Stomach (tissue), 9 donors: ENCODE results near the gene KIF17. TPM values are rescaled to one million over a fixed set of nuclear protein-coding genes. Genes with fewer than 3 reads are reported as not detected.

Experiments
- DNase-seq, 2 donors: peaks; one replicate each; pipeline versions ENCODE4 v3.0.0 to v3.0.0-alpha.2; 2013 to 2019
- H3K27ac ChIP-seq, 5 donors: fragments of 200-600 bp in 4 of 5; sonication (generic) in 4 of 5; one replicate each; pipeline ENCODE4 v1.5.1; 2013 to 2019; ENCODE audit warnings: mild to moderate bottlenecking in 1 of 5, moderate library complexity in 1 of 5
- H3K27me3 ChIP-seq, 3 donors: fragments of 200-600 bp; sonication (generic); one replicate each; pipeline ENCODE4 v1.5.1; 2017 to 2019; ENCODE audit warnings: mixed run types in 1 of 3
- H3K36me3 ChIP-seq, 4 donors: fragments of 200-600 bp; sonication (generic); 1 replicate in 3 of 4; 2 replicates in 1 of 4; pipeline ENCODE4 v1.5.1; 2016 to 2019
- H3K4me1 ChIP-seq, 4 donors: fragments of 200-600 bp; sonication (generic); one replicate each; pipeline ENCODE4 v1.5.1; 2016 to 2019
- H3K4me3 ChIP-seq, 4 donors: fragments of 200-600 bp; sonication (generic) in 3 of 4; one replicate each; pipeline ENCODE4 v1.5.1; 2016 to 2019; ENCODE audit warnings: mild to moderate bottlenecking in 1 of 4
- H3K9me3 ChIP-seq, 4 donors: fragments of 200-600 bp; sonication (generic); one replicate each; pipeline ENCODE4 v1.5.1; 2016 to 2019
- CTCF ChIP-seq, 7 experiments: fragments of 450-650 bp in 4 of 7; fragments of 200-600 bp in 3 of 7; sonication (generic) in 3 of 7; IDR thresholded peaks; one replicate each; pipeline ENCODE4 v1.5.1; 2016 to 2019; ENCODE audit warnings: antibody characterized with exemption in 7 of 7, control low read depth in 2 of 7, mild to moderate bottlenecking in 1 of 7
- EP300 ChIP-seq: sonication (generic); formaldehyde crosslinking; IDR thresholded peaks from one replicate; pipeline ENCODE4 v1.6.1; 2017; ENCODE audit warnings: antibody characterized with exemption
- POLR2A ChIP-seq, 4 donors: fragments of 450-650 bp; IDR thresholded peaks; one replicate each; pipeline ENCODE4 v1.6.1; 2016; ENCODE audit warnings: antibody characterized with exemption in 4 of 4, control low read depth in 2 of 4, mild to moderate bottlenecking in 1 of 4, moderate library complexity in 1 of 4
- POLR2AphosphoS5 ChIP-seq, 3 donors: sonication (generic); formaldehyde crosslinking; IDR thresholded peaks; one replicate each; pipeline ENCODE4 v1.6.1; 2016; ENCODE audit warnings: antibody characterized with exemption in 3 of 3
- WGBS, 5 donors: extraction: QIAGEN DNeasy Blood & Tissue Kit in 3 of 5; methylation state at CpG; one replicate each; pipeline versions ENCODE4 v1.1.5 to v1.1.7; 2013 to 2018; 5-methylcytosine and 5-hydroxymethylcytosine counted together
- intact Hi-C: fragments of 100-400 bp; cut with DNase I; formaldehyde crosslinking; loops from one replicate; pipeline ENCODE4 v1.15.1; 2023; ENCODE audit warnings: low total_unique reads
- polyA plus RNA-seq, 3 donors: library from polyadenylated mRNA; stranded (reverse); fragments of 200-250 nt; gene quantifications; one replicate each; pipeline ENCODE4 v1.2.3, GENCODE V29; 2013
- total RNA-seq, 5 donors: library from RNA; depleted of rRNA; stranded (reverse); fragments of >200 nt; gene quantifications; one replicate each; pipeline versions ENCODE4 v1.1.0 to v1.2.3, GENCODE V29; 2014 to 2016
- donor health status: healthy with polysubstance abuse.
- donor health status: Bipolar disorder and iron deficiency.
- donor health status: healthy.

KIF17 gene
- total and polyA plus RNA-seq, 8 donors = 0.56 to 1.5 (median 1.3) TPM; not detected in 3

GRCh38 chr1:20729155-20729931 is 11.5 kb upstream of the KIF17 start:
- DNase-seq = no peak
- TF ChIP-seq CTCF (IDR thresholded peaks at IDR 0.05) = no peak
- no peak for TF ChIP-seq POLR2AphosphoS5 (IDR thresholded peaks at IDR 0.05)
- TF ChIP-seq POLR2A (IDR thresholded peaks at IDR 0.05) = no peak
- intact Hi-C loops = no loop called here
- Histone ChIP-seq H3K27me3 (peaks cover 0 to 55% (median 51%) of the 10 kb centered on the region in 3 donors), H3K27ac (no peak overlapping the region), H3K4me3 (no peak overlapping the region), H3K9me3 (no peaks in the 10 kb centered on the region), H3K36me3 (no peaks in the 10 kb centered on the region), H3K4me1 (peaks cover 26 to 42% (median 28%) of the 10 kb centered on the region in 4 donors)
- WGBS, 5 donors = 50 to 64% (median 53%) methylated on average over 8 to 14 of the region's 14 CpGs

- peak in 1 of 2 donors; percentile 21 for DNase-seq
These were observed 10.8 kb upstream of the KIF17 start for GRCh38 chr1:20728371-20729154.

GRCh38 chr1:20727746-20728316 is 10.0 kb upstream of the KIF17 start:
- Histone ChIP-seq H3K4me1 (peaks cover 17 to 30% (median 17%) of the 10 kb centered on the region in 4 donors), H3K36me3 (no peaks in the 10 kb centered on the region), H3K27me3 (peaks cover 0 to 55% (median 50%) of the 10 kb centered on the region in 3 donors), H3K9me3 (no peaks in the 10 kb centered on the region), H3K27ac (no peak overlapping the region), H3K4me3 (no peak overlapping the region)
- 37 to 44% (median 41%) methylated on average over 7 to 13 of the region's 13 CpGs for WGBS, 5 donors
- TF ChIP-seq CTCF (IDR thresholded peaks at IDR 0.05) = no peak
- no peak for TF ChIP-seq POLR2AphosphoS5 (IDR thresholded peaks at IDR 0.05)
- TF ChIP-seq POLR2A (IDR thresholded peaks at IDR 0.05) = no peak
- TF ChIP-seq EP300 = no peak
- intact Hi-C loops = no loop called here
- DNase-seq = peak in 1 of 2 donors; percentile 16

More at GRCh38 chr1:20728371-20729154, 10.8 kb upstream of the KIF17 start:
- intact Hi-C loops = no loop called here
- Histone ChIP-seq H3K4me3 (no peak overlapping the region), H3K4me1 (peaks cover 24 to 37% (median 25%) of the 10 kb centered on the region in 4 donors), H3K9me3 (no peaks in the 10 kb centered on the region), H3K27ac (no peak overlapping the region), H3K36me3 (no peaks in the 10 kb centered on the region), H3K27me3 (peaks cover 0 to 55% (median 51%) of the 10 kb centered on the region in 3 donors)
- 52 to 60% (median 54%) methylated on average over 8 to 9 of the region's 9 CpGs for WGBS, 5 donors
- TF ChIP-seq EP300 (no peak), CTCF (IDR thresholded peaks at IDR 0.05) (no peak), POLR2A (IDR thresholded peaks at IDR 0.05) (no peak), POLR2AphosphoS5 (IDR thresholded peaks at IDR 0.05) (no peak)
